GM21447 (cell line): Measurements from ENCODE around the gene EPN3.

Experiments
- ATAC-seq: cut with Tn5 transposase; IDR thresholded peaks from one replicate; pipeline ENCODE4 v1.9.1; 2021; ENCODE audit not compliant: unreplicated experiment

The EPN3 gene

GRCh38 chr17:50508573-50509460 lies 23.7 kb upstream of the EPN3 start:
- no peak for ATAC-seq

GRCh38 chr17:50511058-50511457 lies 21.5 kb upstream of the EPN3 start:
- ATAC-seq, result peak; percentile 87

DNA sequence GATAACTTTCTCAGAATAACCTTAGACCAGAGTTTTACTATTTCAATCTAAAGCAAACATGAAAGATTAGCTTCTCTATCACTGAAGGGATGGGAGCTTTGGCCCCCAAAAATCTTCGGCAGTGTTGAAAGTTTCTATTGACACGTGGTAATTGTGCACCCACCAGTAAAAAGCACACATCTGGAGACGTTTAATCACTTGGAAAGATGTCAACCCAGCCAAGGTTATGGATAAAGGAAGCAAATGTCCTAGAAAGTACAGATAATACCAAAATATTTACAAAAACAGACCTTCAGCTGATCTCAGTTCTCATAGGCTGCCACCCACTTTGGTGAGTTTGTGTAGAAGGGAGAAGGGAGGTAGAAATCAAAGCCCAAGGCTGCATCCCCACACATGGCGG lies 19.0 kb upstream of the EPN3 start:
- no peak for ATAC-seq

GRCh38 chr17:50514388-50514787 lies 18.1 kb upstream of the EPN3 start:
- ATAC-seq, result no peak

DNA sequence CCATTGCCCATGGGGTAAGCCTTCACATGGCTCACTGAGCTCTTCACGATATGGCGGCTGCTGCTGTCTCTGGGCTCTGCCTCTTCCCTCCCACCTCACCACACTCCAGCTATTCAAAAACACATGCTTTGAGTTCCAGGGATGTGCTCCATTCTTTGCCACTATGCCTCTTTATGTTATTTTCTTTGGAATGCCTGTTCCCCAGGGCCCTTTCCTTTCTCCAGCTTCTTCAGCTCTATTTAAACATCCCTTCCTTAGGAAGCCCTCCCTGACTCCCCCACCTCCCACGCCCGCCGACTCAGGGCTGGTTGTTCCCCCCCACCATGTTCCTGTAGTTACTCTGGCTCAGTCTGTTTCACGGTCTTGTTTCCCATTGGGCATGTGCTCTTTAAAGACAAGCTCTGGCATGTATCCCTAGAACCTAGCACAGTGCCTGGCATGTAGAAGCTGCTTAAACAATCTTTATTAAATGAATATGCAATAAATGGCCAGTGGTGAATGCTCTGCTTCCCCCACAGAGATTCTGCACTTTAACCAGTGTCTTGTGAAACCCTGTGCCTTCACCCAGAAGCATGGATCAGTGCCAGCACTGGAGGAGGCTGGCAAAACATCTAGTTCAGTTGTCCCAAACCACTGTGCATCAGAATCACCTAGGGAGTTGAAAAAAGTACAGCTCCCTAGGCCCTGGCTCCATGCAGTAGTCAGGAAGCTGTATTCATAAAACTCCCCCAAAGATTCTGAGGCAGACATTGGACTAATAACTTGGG lies 17.4 kb upstream of the EPN3 start:
- no peak for ATAC-seq

DNA sequence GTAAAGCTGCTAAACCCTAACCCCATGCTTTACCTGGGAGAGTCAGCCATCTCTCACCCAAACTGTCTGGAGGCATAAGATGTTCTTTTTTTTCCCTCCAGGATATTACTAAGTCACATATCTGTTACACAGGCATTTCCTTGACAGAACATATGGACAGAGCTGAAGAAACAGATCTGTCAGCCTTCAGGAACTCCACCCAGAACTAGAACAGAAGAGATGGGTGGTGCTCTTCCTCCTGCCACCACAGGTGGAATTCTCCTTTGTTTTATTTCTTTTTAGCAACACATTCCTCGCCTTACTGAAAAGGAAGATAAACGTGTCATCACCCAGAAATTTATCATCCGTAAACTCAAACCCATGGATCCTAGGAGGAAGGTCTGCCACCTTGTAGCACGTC lies 15.5 kb upstream of the EPN3 start:
- ATAC-seq, result no peak

GRCh38 chr17:50517504-50518383 lies 14.8 kb upstream of the EPN3 start:
- no peak for ATAC-seq

DNA sequence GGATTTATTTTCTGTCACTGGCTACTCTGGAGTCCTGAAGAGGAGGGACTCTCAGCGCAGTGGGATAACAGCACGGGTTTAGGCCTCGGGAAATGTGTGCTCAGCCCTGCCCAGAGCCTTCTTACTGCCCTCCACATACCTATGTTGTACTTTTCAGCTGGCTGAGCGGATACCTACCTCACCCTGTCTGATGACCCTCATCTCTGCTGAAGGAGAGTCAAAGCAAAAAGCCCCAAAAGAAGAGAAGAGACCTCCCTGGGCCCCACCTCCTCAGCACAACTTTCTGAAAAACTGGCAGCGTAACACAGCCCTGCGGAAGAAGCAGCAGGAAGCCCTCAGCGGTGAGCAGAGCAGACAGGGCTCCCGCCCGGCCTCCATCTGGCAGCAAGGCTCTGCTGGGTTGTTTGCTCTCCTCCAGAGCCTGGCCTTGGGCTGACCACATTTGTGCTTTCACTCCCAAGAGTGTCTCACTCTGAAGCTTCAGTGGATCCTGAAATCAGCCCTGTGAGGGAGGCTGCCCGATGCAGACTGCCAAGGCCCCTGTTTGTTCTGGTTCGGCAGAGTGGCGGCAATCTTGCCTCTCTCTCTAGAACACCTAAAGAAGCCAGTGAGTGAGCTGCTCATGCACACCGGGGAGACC lies 14.0 kb upstream of the EPN3 start:
- no peak for ATAC-seq

DNA sequence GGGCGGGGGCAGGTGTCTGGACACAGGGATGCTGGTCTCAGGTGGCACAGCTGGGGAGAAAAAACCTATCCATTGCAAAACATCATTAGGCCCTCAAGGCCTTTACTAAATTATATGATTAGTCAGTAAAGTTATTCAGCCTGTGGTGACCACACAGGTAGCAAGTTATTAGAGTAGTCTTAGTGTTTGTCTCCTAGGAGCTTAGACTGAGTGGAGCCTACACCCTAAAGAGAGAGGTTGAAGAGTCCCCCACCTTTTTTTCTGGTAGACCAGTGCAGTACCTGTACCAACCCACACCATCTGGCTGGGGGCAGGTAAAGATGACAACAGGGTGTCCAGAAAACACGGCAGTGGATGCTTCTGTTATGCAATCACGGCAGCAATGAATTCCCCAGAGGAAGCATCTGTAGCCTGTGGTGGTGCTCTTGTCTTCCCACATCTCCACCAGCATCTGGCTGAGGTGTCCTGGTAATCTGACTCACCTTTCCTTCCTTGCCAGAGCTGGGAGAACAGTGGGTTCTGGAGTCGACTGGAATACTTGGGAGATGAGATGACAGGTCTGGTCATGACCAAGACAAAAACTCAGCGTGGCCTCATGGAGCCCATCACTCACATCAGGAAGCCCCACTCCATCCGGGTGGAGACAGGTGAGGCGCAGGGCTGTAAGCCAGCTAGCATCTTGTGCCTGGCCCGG lies 13.2 kb upstream of the EPN3 start:
- ATAC-seq, result no peak

- no peak for ATAC-seq
These were observed 12.1 kb upstream of the EPN3 start for GRCh38 chr17:50520483-50520882.

GRCh38 chr17:50521514-50521913 lies 11.0 kb upstream of the EPN3 start:
- ATAC-seq, result no peak

GRCh38 chr17:50522766-50523165 lies 9.8 kb upstream of the EPN3 start:
- no peak for ATAC-seq

GRCh38 chr17:50523208-50523607 lies 9.3 kb upstream of the EPN3 start:
- no peak for ATAC-seq

GRCh38 chr17:50524838-50525237 lies 7.7 kb upstream of the EPN3 start:
- ATAC-seq, result no peak

GRCh38 chr17:50527155-50527762 lies 5.3 kb upstream of the EPN3 start:
- ATAC-seq, result no peak

GRCh38 chr17:50527949-50528474 lies 4.5 kb upstream of the EPN3 start:
- ATAC-seq, result no peak

GRCh38 chr17:50529849-50530248 lies 2.7 kb upstream of the EPN3 start:
- ATAC-seq, result no peak

DNA sequence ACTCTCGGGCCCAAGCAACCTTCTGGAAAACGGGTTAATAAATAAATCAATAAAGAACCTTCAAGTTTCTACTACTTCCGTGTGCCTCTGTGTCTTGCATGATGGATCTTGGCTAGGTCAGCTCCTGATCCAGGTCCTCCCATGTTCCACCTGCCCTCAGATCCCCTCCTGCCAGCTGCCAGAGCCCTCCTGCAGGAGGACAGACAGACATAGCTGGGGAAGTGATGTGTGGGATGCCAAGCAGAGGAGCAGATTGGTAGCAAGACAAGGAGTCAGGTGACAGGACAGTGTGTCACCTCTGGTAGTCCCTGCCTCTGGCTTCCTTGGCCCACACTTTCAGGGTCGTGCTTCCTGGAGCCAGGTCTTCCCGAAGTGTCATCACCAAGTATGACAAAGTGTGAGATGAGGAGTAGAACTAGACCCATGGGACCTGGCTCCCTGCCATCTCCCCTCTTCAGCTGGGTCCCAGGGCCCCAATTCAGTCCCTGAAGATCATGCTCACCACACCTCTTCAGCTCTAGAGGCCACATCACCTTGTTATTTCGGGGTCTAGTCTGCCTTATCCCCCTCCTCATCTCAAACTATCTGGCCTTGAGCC lies 1.0 kb upstream of the EPN3 start:
- no peak for ATAC-seq

DNA sequence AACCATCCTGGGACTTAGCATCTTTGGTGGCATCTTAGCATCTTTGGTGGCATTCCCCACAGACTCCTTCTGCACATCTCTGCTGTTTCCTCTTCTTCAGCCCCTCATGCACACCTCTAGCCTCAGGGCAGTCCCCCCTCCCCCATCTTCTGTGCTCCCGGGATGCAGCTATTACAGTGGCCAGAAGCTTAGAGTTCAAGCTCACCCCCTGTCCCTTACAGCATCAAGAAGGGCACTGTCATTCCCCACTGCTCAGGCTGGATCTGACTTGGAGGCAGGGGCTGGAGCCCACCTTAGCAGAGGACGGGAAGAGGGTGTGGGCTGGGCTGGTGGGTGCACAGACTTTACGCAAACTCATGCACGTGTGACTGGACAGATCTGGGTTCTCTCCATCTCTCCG lies 650 bp downstream of the EPN3 start:
- ATAC-seq, result no peak
